T-cell (primary cell): ENCODE results near the gene PGRMC2. TPM values are rescaled to one million over a fixed set of nuclear protein-coding genes. Genes with fewer than 3 reads are reported as not detected.

Experiments used
- ATAC-seq, 4 experiments: fragments of 200-7000 bp in 3 of 4; fragments of 150-1000 bp in 1 of 4; cut with Tn5 transposase; replicated peaks in 1 of 4; 1 replicate in 3 of 4; 2 replicates in 1 of 4; pipeline ENCODE4 v1.10.0; 2021; ENCODE audit warnings: moderate library complexity in 3 of 4, mild to moderate bottlenecking in 2 of 4, moderate number of reproducible peaks in 1 of 4
- CTCF ChIA-PET, 2 donors: fragments of 300-600 bp; sonication (Branson Sonifier 250); formaldehyde crosslinking; loops; one replicate each; lab custom pipeline; 2022; ENCODE audit warnings: antibody characterized with exemption in 2 of 2; lab: Charles Lee
- POLR2A ChIA-PET, 2 donors: fragments of 300-600 bp; sonication (Branson Sonifier 250); formaldehyde crosslinking; loops; one replicate each; lab custom pipeline; 2022; ENCODE audit warnings: antibody characterized with exemption in 2 of 2; lab: Charles Lee
- DNase-seq, 35 experiments: peaks; one replicate each; pipeline versions ENCODE4 v3.0.0 to v3.0.0-alpha.2; 2013 to 2023
- H3K27ac ChIP-seq: one replicate; pipeline ENCODE4 v1.5.1; 2013; ENCODE audit warnings: low read length
- H3K27me3 ChIP-seq, 2 experiments: replicated peaks in 1 of 2; 1 replicate in 1 of 2; 2 replicates in 1 of 2; pipeline versions ENCODE4 v1.6.1 to v1.7.0; 2013; ENCODE audit warnings: low read length in 1 of 2, mixed read lengths in 1 of 2; ENCODE audit not compliant: control insufficient read depth in 2 of 2, insufficient read depth in 2 of 2; ENCODE audit errors: extremely low read depth in 1 of 2
- H3K36me3 ChIP-seq, 2 donors: 1 replicate in 1 of 2; 2 replicates in 1 of 2; pipeline versions ENCODE4 v1.6.1 to v1.7.0; 2013; ENCODE audit warnings: low read length in 1 of 2; ENCODE audit not compliant: control insufficient read depth in 2 of 2, insufficient read depth in 1 of 2; ENCODE audit errors: extremely low read depth in 1 of 2
- H3K4me1 ChIP-seq, 2 experiments: 1 replicate in 1 of 2; 2 replicates in 1 of 2; pipeline versions ENCODE4 v1.6.1 to v1.7.0; 2013; ENCODE audit warnings: low read length in 2 of 2, mixed read lengths in 1 of 2; ENCODE audit not compliant: insufficient read depth in 2 of 2, control insufficient read depth in 1 of 2; ENCODE audit errors: extremely low read depth in 1 of 2
- H3K4me3 ChIP-seq, 2 donors: 1 replicate in 1 of 2; 2 replicates in 1 of 2; pipeline versions ENCODE4 v1.5.1 to v1.7.0; 2013; ENCODE audit warnings: mild to moderate bottlenecking in 2 of 2, low read length in 1 of 2, moderate library complexity in 1 of 2; ENCODE audit not compliant: control insufficient read depth in 1 of 2; ENCODE audit errors: extremely low read depth in 1 of 2
- H3K9me3 ChIP-seq: 2 replicates; pipeline ENCODE4 v1.7.0; 2013
- H3K27ac Mint-ChIP-seq, 2 donors: one replicate each; pipeline ENCODE4 v1.8.0; 2020 to 2021; ENCODE audit warnings: mild to moderate bottlenecking in 2 of 2, mixed read lengths in 2 of 2
- H3K27me3 Mint-ChIP-seq, 2 donors: one replicate each; pipeline ENCODE4 v1.8.0; 2021 to 2022; ENCODE audit warnings: mixed read lengths in 2 of 2
- H3K36me3 Mint-ChIP-seq: one replicate; pipeline ENCODE4 v1.8.0; 2021; ENCODE audit warnings: mixed read lengths
- H3K4me1 Mint-ChIP-seq, 3 donors: one replicate each; pipeline ENCODE4 v1.8.0; 2020 to 2022; ENCODE audit warnings: mixed read lengths in 3 of 3, mild to moderate bottlenecking in 1 of 3
- H3K4me3 Mint-ChIP-seq, 3 donors: one replicate each; pipeline ENCODE4 v1.8.0; 2020 to 2022; ENCODE audit warnings: mild to moderate bottlenecking in 3 of 3, mixed read lengths in 3 of 3, moderate library complexity in 3 of 3
- H3K9me3 Mint-ChIP-seq, 3 donors: one replicate each; pipeline ENCODE4 v1.8.0; 2020 to 2022; ENCODE audit warnings: mixed read lengths in 3 of 3
- WGBS: methylation state at CpG from one replicate; pipeline ENCODE4 v1.1.5; 2013; ENCODE audit warnings: missing lambda C conversion rate; ENCODE audit not compliant: insufficient coverage; 5-methylcytosine and 5-hydroxymethylcytosine counted together
- total RNA-seq, 35 experiments: library from RNA in 6 of 35; stranded (reverse) in 6 of 35; fragments of 120-200 nt in 1 of 35; gene quantifications; one replicate each; pipeline versions ENCODE4 v1.2.1 to v1.2.4 and lab custom pipeline; 2013 to 2026

Gene PGRMC2
- total RNA-seq, 5 donors from 2014 or later (not counting 1 experiment from before 2014, with no cell fraction given), result 29.5 to 64.2 (median 35.4) TPM

DNA sequence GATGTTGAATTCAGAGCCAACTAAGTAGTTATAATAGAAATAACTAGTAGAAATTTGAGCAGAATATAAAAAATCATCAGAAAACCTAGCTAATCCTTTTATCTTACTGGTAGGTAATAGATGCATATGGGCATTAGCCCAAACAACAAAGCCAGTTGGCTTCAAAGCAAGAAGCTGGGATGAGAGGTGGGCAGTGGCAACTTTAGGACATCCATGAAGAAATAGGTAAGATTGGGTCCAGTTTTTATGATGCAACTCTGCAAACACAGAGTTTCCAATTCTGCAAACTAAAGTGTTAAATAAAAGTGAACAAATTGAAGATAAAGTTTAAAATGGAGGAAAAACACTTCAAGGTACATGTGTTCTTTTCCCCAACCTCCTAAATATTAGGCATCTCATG lies 5.1 kb downstream of the PGRMC2 start:
- Mint-ChIP-seq H3K4me1 (peaks cover 62 to 70% (median 66%) of the 10 kb centered on the region in 3 donors), H3K4me3 (no peak overlapping the region), H3K9me3 (no peaks in the 10 kb centered on the region), H3K27me3 (no peaks in the 10 kb centered on the region), H3K27ac (no peak overlapping the region), H3K36me3 (peaks cover 20% of the 10 kb centered on the region)
- Histone ChIP-seq H3K27me3 (no peaks in the 10 kb centered on the region), H3K36me3 (peaks cover 0 to 4% of the 10 kb centered on the region in 2 donors), H3K9me3 (no peaks in the 10 kb centered on the region), H3K4me1 (peaks cover 13 to 17% of the 10 kb centered on the region in 2 experiments), H3K27ac (no peak overlapping the region), H3K4me3 (no peak overlapping the region)
- ATAC-seq (no peak), DNase-seq (no peak)
- ChIA-PET CTCF (interaction anchor here in 1 of 2 donors (0.6 kb wide), 1 partner anchor 382 kb away, joined by 3 read pairs; no protein-coding TSS in a partner anchor), POLR2A (interaction anchor here (0.9 to 1.8 kb wide), 3 partner anchors 10 to 14 kb away, joined by 3 to 5 read pairs (median 5); no protein-coding TSS in a partner anchor)

- Mint-ChIP-seq H3K27ac (no peak overlapping the region), H3K36me3 (peaks cover 20% of the 10 kb centered on the region), H3K4me3 (no peak overlapping the region), H3K27me3 (no peaks in the 10 kb centered on the region), H3K9me3 (no peaks in the 10 kb centered on the region), H3K4me1 (peaks cover 57 to 63% (median 62%) of the 10 kb centered on the region in 3 donors)
- no peak overlapping the region for H3K4me3 ChIP-seq
- POLR2A ChIA-PET, result interaction anchor here (1.1 to 1.8 kb wide), 2 partner anchors 9 to 15 kb away, joined by 3 to 5 read pairs; no protein-coding TSS in a partner anchor
- no peak overlapping the region for H3K27ac ChIP-seq
- H3K36me3 ChIP-seq, result peaks cover 0 to 4% of the 10 kb centered on the region in 2 donors
- no peak for ATAC-seq
- no peak for DNase-seq
- no peaks in the 10 kb centered on the region for H3K27me3 ChIP-seq
- H3K4me1 ChIP-seq, result peaks cover 5 to 11% of the 10 kb centered on the region in 2 experiments
- CTCF ChIA-PET, result no interaction called here
- WGBS, result no CpG with 5 or more reads among the region's 1 CpG
- H3K9me3 ChIP-seq, result no peaks in the 10 kb centered on the region
Observed at GRCh38 chr4:128281354-128281753, 6.3 kb downstream of the PGRMC2 start.

- Mint-ChIP-seq H3K4me1 (peaks cover 48 to 56% (median 52%) of the 10 kb centered on the region in 3 donors), H3K27ac (no peak overlapping the region), H3K27me3 (no peaks in the 10 kb centered on the region), H3K4me3 (no peak overlapping the region), H3K9me3 (no peaks in the 10 kb centered on the region), H3K36me3 (peaks cover 20% of the 10 kb centered on the region)
- Histone ChIP-seq H3K27ac (no peak overlapping the region), H3K27me3 (no peaks in the 10 kb centered on the region), H3K4me1 (no peaks in the 10 kb centered on the region), H3K9me3 (no peaks in the 10 kb centered on the region), H3K36me3 (no peaks in the 10 kb centered on the region), H3K4me3 (no peak overlapping the region)
- POLR2A ChIA-PET, result interaction anchor here in 1 of 2 donors (0.6 kb wide), 1 partner anchor 816 kb away, joined by 3 read pairs; the partner anchor contains the start of gene C4orf33
- no CpG with 5 or more reads among the region's 2 CpGs for WGBS
- no peak for DNase-seq
- no peak for ATAC-seq
- CTCF ChIA-PET, result no interaction called here
Observed at GRCh38 chr4:128279624-128280225, 7.9 kb downstream of the PGRMC2 start.

DNA sequence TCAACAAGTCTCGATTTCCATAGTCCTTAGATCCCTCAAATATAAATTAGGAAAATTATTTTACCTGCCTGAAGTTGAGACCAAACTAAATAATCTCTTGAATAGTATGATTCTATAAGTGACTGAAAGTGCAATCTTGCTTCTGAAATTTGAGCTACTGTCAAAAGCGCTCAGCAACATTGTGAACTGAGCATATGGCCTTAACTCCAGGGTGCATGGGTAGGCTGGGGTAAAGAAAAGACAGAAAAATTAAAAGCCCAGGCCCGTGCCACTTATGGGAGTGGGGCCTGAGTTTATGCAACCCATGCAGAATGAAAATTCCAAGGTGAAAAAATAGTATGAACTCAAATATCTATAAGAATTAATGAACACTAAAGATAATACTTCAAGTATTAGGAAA lies 9.8 kb downstream of the PGRMC2 start:
- CTCF ChIA-PET, result no interaction called here
- no peak overlapping the region for H3K4me3 Mint-ChIP-seq
- ATAC-seq (no peak), DNase-seq (no peak)
- Histone ChIP-seq H3K4me3 (no peak overlapping the region), H3K27ac (no peak overlapping the region), H3K27me3 (no peaks in the 10 kb centered on the region), H3K36me3 (peaks cover 0 to 2% of the 10 kb centered on the region in 2 donors), H3K9me3 (no peaks in the 10 kb centered on the region), H3K4me1 (no peaks in the 10 kb centered on the region)
- H3K9me3 Mint-ChIP-seq, result no peaks in the 10 kb centered on the region
- WGBS, result no CpG with 5 or more reads among the region's 3 CpGs
- H3K27ac Mint-ChIP-seq, result no peak overlapping the region
- H3K36me3 Mint-ChIP-seq, result peaks cover 16% of the 10 kb centered on the region
- H3K27me3 Mint-ChIP-seq, result no peaks in the 10 kb centered on the region
- POLR2A ChIA-PET, result no interaction called here
- peaks cover 44 to 60% (median 50%) of the 10 kb centered on the region in 3 donors for H3K4me1 Mint-ChIP-seq

- Mint-ChIP-seq H3K27me3 (no peaks in the 10 kb centered on the region), H3K4me1 (peaks cover 24 to 36% (median 26%) of the 10 kb centered on the region in 3 donors), H3K27ac (no peak overlapping the region), H3K9me3 (no peaks in the 10 kb centered on the region), H3K4me3 (no peak overlapping the region), H3K36me3 (peaks cover 17% of the 10 kb centered on the region)
- H3K36me3 ChIP-seq, result peaks cover 0 to 19% of the 10 kb centered on the region in 2 donors
- ChIA-PET POLR2A (interaction anchor here (1.1 to 1.4 kb wide), 2 partner anchors 10 to 11 kb away, joined by 3 to 6 read pairs; no protein-coding TSS in a partner anchor), CTCF (no interaction called here)
- no peak overlapping the region for H3K27ac ChIP-seq
- no peaks in the 10 kb centered on the region for H3K27me3 ChIP-seq
- no peaks in the 10 kb centered on the region for H3K9me3 ChIP-seq
- no peak for ATAC-seq
- no peak overlapping the region for H3K4me3 ChIP-seq
- H3K4me1 ChIP-seq, result no peaks in the 10 kb centered on the region
- no peak for DNase-seq
Observed at GRCh38 chr4:128275346-128275745, 12.3 kb downstream of the PGRMC2 start.

DNA sequence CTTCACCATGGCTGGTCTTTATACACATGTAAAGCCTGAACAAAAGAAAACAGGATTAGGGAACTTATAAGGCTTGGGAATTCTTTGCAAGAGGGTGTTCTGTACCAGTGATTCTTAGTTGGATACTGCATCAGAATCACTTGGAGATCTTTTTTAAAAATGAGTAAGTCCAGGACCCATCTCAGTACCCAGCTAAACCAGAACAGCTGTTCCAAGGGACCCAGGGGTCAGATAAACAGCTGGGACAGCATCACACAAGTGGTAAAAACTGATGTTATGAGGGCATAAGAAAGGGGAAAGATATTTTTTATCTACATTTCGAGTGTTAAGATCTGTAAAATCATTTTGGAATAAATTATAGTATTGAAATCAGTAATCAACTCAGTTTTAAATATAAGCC lies 16.1 kb downstream of the PGRMC2 start:
- Mint-ChIP-seq H3K4me1 (peaks cover 13 to 18% (median 14%) of the 10 kb centered on the region in 3 donors), H3K9me3 (no peaks in the 10 kb centered on the region), H3K36me3 (peaks cover 16% of the 10 kb centered on the region), H3K27me3 (no peaks in the 10 kb centered on the region), H3K4me3 (no peak overlapping the region), H3K27ac (no peak overlapping the region)
- Histone ChIP-seq H3K27ac (no peak overlapping the region), H3K4me3 (no peak overlapping the region), H3K27me3 (no peaks in the 10 kb centered on the region), H3K36me3 (peaks cover 5 to 23% of the 10 kb centered on the region in 2 donors), H3K4me1 (no peaks in the 10 kb centered on the region), H3K9me3 (no peaks in the 10 kb centered on the region)
- WGBS, result no CpG with 5 or more reads among the region's 1 CpG
- ChIA-PET CTCF (no interaction called here), POLR2A (interaction anchor here (0.8 to 1.3 kb wide), 2 partner anchors 10 to 11 kb away, joined by 3 to 5 read pairs; no protein-coding TSS in a partner anchor)
- no peak for DNase-seq
- ATAC-seq, result no peak
